Stimulated activated naive CD8-positive, alpha-beta T cell treated with anti-CD3 and anti-CD28 coated beads, Interleukin-15, amount 100 ng/mL, for 72 hours (primary cell): ENCODE data around the gene DHX35.

Source experiments
- ATAC-seq: fragments of 150-1000 bp; cut with Tn5 transposase; 2 replicates; pipeline ENCODE4 v1.10.0; 2021; ENCODE audit warnings: mild to moderate bottlenecking, moderate library complexity
- DNase-seq, 2 donors: peaks; one replicate each; pipeline ENCODE4 v3.0.0; 2021 to 2022
- H3K27ac Mint-ChIP-seq, 2 donors: one replicate each; pipeline ENCODE4 v1.8.0; 2022; ENCODE audit warnings: mild to moderate bottlenecking in 2 of 2, mixed read lengths in 2 of 2, moderate library complexity in 2 of 2
- H3K27me3 Mint-ChIP-seq: one replicate; pipeline ENCODE4 v1.8.0; 2022; ENCODE audit warnings: mixed read lengths
- H3K4me1 Mint-ChIP-seq: one replicate; pipeline ENCODE4 v1.8.0; 2022; ENCODE audit warnings: mild to moderate bottlenecking, mixed read lengths
- H3K4me3 Mint-ChIP-seq, 2 donors: one replicate each; pipeline ENCODE4 v1.8.0; 2022; ENCODE audit warnings: mild to moderate bottlenecking in 2 of 2, mixed read lengths in 2 of 2, moderate library complexity in 1 of 2
- H3K9me3 Mint-ChIP-seq, 2 donors: one replicate each; pipeline ENCODE4 v1.8.0; 2022; ENCODE audit warnings: mixed read lengths in 2 of 2

The DHX35 gene

GRCh38 chr20:38962044-38962927 lies at the start of gene DHX35:
TSS of gene DHX35 (plus strand) at chr20:38962344. CDS start at chr20:38962368, 24 bp downstream.
- peak; percentile 98 to 99 for DNase-seq
- no peaks in the 10 kb centered on the region for H3K9me3 Mint-ChIP-seq
- H3K4me3 Mint-ChIP-seq = peak within 1 kb of the TSS; percentile 95 to 97
- H3K27ac Mint-ChIP-seq = peak within 1 kb of the TSS; percentile 99
- peaks cover 30% of the 10 kb centered on the region for H3K4me1 Mint-ChIP-seq
- ATAC-seq = peak; percentile 99
- no peaks in the 10 kb centered on the region for H3K27me3 Mint-ChIP-seq

- no peaks in the 10 kb centered on the region for H3K9me3 Mint-ChIP-seq
- ATAC-seq (no peak), DNase-seq (no peak)
- no peaks in the 10 kb centered on the region for H3K4me1 Mint-ChIP-seq
- no peak overlapping the region for H3K4me3 Mint-ChIP-seq
- H3K27ac Mint-ChIP-seq = no peak overlapping the region
- H3K27me3 Mint-ChIP-seq = no peaks in the 10 kb centered on the region
Measured at GRCh38 chr20:38915355-38915754, 46.8 kb upstream of the DHX35 start.

GRCh38 chr20:38917657-38918056 lies 44.5 kb upstream of the DHX35 start:
- H3K27me3 Mint-ChIP-seq = no peaks in the 10 kb centered on the region
- no peak for DNase-seq
- H3K9me3 Mint-ChIP-seq = no peaks in the 10 kb centered on the region
- H3K4me3 Mint-ChIP-seq = no peak overlapping the region
- ATAC-seq = no peak
- H3K27ac Mint-ChIP-seq = no peak overlapping the region
- no peaks in the 10 kb centered on the region for H3K4me1 Mint-ChIP-seq

- Mint-ChIP-seq H3K27ac (no peak overlapping the region), H3K4me1 (no peaks in the 10 kb centered on the region), H3K4me3 (no peak overlapping the region), H3K27me3 (no peaks in the 10 kb centered on the region), H3K9me3 (no peaks in the 10 kb centered on the region)
- DNase-seq (no peak), ATAC-seq (no peak)
Measured at GRCh38 chr20:38918172-38918571, 44.0 kb upstream of the DHX35 start.

GRCh38 chr20:38919683-38920082 lies 42.5 kb upstream of the DHX35 start:
- peak overlapping the region in 1 of 2 donors; percentile 63 for H3K27ac Mint-ChIP-seq
- no peaks in the 10 kb centered on the region for H3K4me1 Mint-ChIP-seq
- no peaks in the 10 kb centered on the region for H3K9me3 Mint-ChIP-seq
- DNase-seq (no peak), ATAC-seq (no peak)
- no peaks in the 10 kb centered on the region for H3K27me3 Mint-ChIP-seq
- H3K4me3 Mint-ChIP-seq = no peak overlapping the region

GRCh38 chr20:38920411-38920810 lies 41.7 kb upstream of the DHX35 start:
- H3K27ac Mint-ChIP-seq = peak overlapping the region in 1 of 2 donors; percentile 27
- DNase-seq = no peak
- peaks cover under 1% of the 10 kb centered on the region for H3K4me1 Mint-ChIP-seq
- no peaks in the 10 kb centered on the region for H3K9me3 Mint-ChIP-seq
- H3K4me3 Mint-ChIP-seq = no peak overlapping the region
- ATAC-seq = no peak
- no peaks in the 10 kb centered on the region for H3K27me3 Mint-ChIP-seq

GRCh38 chr20:38920851-38921250 lies 41.3 kb upstream of the DHX35 start:
- peaks cover 5% of the 10 kb centered on the region for H3K4me1 Mint-ChIP-seq

GRCh38 chr20:38924718-38925117 lies 37.4 kb upstream of the DHX35 start:
- Mint-ChIP-seq H3K4me3 (no peak overlapping the region), H3K27me3 (no peaks in the 10 kb centered on the region), H3K4me1 (peaks cover 30% of the 10 kb centered on the region), H3K9me3 (no peaks in the 10 kb centered on the region), H3K27ac (no peak overlapping the region)
- DNase-seq (no peak), ATAC-seq (no peak)

More at GRCh38 chr20:38920851-38921250, 41.3 kb upstream of the DHX35 start:
- Mint-ChIP-seq H3K9me3 (no peaks in the 10 kb centered on the region), H3K4me3 (no peak overlapping the region), H3K27me3 (no peaks in the 10 kb centered on the region), H3K27ac (peak overlapping the region in 1 of 2 donors; percentile 27)
- no peak for DNase-seq
- no peak for ATAC-seq

GRCh38 chr20:38926142-38926933 lies 35.8 kb upstream of the DHX35 start, which contains the start of gene FAM83D:
TSS of gene FAM83D (plus strand) at chr20:38926417. CDS start at chr20:38926443, 26 bp downstream.
- Mint-ChIP-seq H3K27ac (peak within 1 kb of the TSS; percentile 80 to 95), H3K27me3 (no peaks in the 10 kb centered on the region)

GRCh38 chr20:38926934-38927616 lies 35.1 kb upstream of the DHX35 start:
- H3K4me3 Mint-ChIP-seq = peak overlapping the region; percentile 85 to 86
- no peaks in the 10 kb centered on the region for H3K27me3 Mint-ChIP-seq
- ATAC-seq = peak; percentile 15
- no peaks in the 10 kb centered on the region for H3K9me3 Mint-ChIP-seq
- H3K4me1 Mint-ChIP-seq = peaks cover 35% of the 10 kb centered on the region
- H3K27ac Mint-ChIP-seq = peak overlapping the region; percentile 70 to 95
- peak in 1 of 2 donors; percentile 27 for DNase-seq

More at GRCh38 chr20:38926142-38926933, 35.8 kb upstream of the DHX35 start, which contains the start of gene FAM83D:
- ATAC-seq (peak; percentile 96), DNase-seq (peak; percentile 97 to 98)
- no peaks in the 10 kb centered on the region for H3K9me3 Mint-ChIP-seq
- H3K4me3 Mint-ChIP-seq = peak within 1 kb of the TSS; percentile 85 to 86
- H3K4me1 Mint-ChIP-seq = peaks cover 35% of the 10 kb centered on the region

- Mint-ChIP-seq H3K27me3 (no peaks in the 10 kb centered on the region), H3K4me1 (peaks cover 35% of the 10 kb centered on the region), H3K27ac (peak overlapping the region; percentile 70 to 95), H3K9me3 (no peaks in the 10 kb centered on the region), H3K4me3 (peak overlapping the region; percentile 85 to 86)
- DNase-seq (no peak), ATAC-seq (no peak)
Measured at GRCh38 chr20:38927902-38928578, 34.1 kb upstream of the DHX35 start.

- no peak overlapping the region for H3K4me3 Mint-ChIP-seq
- ATAC-seq (no peak), DNase-seq (no peak)
- no peak overlapping the region for H3K27ac Mint-ChIP-seq
- no peaks in the 10 kb centered on the region for H3K9me3 Mint-ChIP-seq
- H3K27me3 Mint-ChIP-seq = no peaks in the 10 kb centered on the region
- peaks cover 35% of the 10 kb centered on the region for H3K4me1 Mint-ChIP-seq
Measured at GRCh38 chr20:38930242-38930569, 31.9 kb upstream of the DHX35 start.

- peaks cover 28% of the 10 kb centered on the region for H3K4me1 Mint-ChIP-seq
- H3K9me3 Mint-ChIP-seq = no peaks in the 10 kb centered on the region
- ATAC-seq = no peak
- no peak overlapping the region for H3K27ac Mint-ChIP-seq
- DNase-seq = no peak
- no peak overlapping the region for H3K4me3 Mint-ChIP-seq
- H3K27me3 Mint-ChIP-seq = no peaks in the 10 kb centered on the region
Measured at GRCh38 chr20:38931984-38932383, 30.2 kb upstream of the DHX35 start.

- Mint-ChIP-seq H3K27ac (no peak overlapping the region), H3K4me1 (peaks cover 26% of the 10 kb centered on the region), H3K27me3 (no peaks in the 10 kb centered on the region), H3K9me3 (no peaks in the 10 kb centered on the region), H3K4me3 (no peak overlapping the region)
- no peak for ATAC-seq
- no peak for DNase-seq
Measured at GRCh38 chr20:38932457-38933120, 29.6 kb upstream of the DHX35 start.
